ENCODE measurements around the gene MNX1. TPM values are rescaled to one million over a fixed set of nuclear protein-coding genes. Genes with fewer than 3 reads are reported as not detected.

The MNX1 gene
- total RNA-seq, 3 donors from 2014 or later = not detected

- peaks cover 11% of the 10 kb centered on the region for H3K4me1 Mint-ChIP-seq (ENCODE audit: low read depth)
- H3K27me3 Mint-ChIP-seq (ENCODE audit: low read depth) = peaks cover 74% of the 10 kb centered on the region
- DNase-seq (no peak), ATAC-seq (no peak)
- no peaks in the 10 kb centered on the region for H3K36me3 Mint-ChIP-seq (ENCODE audit: insufficient read depth)
- no peak overlapping the region for H3K4me3 Mint-ChIP-seq
- H3K9me3 Mint-ChIP-seq = peaks cover 4% of the 10 kb centered on the region
Observed at GRCh38 chr7:157022681-157023588, 12.5 kb upstream of the MNX1 start.

DNA sequence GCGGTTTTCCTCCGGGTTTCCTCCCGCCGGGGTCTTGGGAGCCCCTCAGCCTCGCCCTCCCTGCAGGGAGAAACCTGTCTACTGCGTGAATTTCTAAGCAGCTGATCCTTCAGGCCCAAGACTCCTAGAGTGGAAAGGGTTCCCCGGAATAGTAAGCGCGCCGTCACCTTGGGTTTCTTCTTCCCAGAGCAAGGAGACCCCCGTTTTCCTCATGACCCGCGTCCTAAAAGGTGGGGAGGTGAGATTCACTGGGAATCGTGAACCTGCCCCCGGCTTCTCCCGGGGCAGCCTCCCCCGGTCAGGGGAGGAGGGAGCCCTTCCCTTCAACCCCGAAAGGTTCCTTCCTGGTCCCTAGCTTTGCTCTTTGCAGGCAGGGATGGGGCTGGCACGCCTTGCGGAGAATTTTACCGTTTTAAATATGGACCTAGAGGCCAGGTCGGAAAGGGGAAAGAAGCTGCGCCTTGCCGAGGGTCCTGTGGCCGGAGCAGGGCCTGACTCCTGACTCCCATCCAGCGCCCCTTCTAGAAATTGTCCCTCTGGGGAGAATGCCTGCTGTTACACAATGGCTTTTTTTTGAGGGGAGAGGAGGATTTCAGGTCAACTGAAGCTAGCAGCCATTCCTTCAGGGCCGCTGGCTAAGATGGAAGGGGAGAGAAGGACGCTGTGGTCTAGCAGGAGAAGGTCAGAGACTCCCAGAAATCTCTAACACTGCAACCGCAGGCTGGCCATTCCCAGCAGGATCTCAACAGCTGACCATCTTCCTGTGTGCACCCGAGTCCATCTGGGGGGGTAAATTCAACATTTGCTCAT lies 11.6 kb upstream of the MNX1 start:
- DNase-seq (no peak), ATAC-seq (no peak)
- Mint-ChIP-seq H3K4me3 (no peak overlapping the region), H3K9me3 (peaks cover 4% of the 10 kb centered on the region), H3K27me3 (ENCODE audit: low read depth) (peaks cover 74% of the 10 kb centered on the region), H3K4me1 (ENCODE audit: low read depth) (peaks cover 11% of the 10 kb centered on the region), H3K36me3 (ENCODE audit: insufficient read depth) (no peaks in the 10 kb centered on the region)

DNA sequence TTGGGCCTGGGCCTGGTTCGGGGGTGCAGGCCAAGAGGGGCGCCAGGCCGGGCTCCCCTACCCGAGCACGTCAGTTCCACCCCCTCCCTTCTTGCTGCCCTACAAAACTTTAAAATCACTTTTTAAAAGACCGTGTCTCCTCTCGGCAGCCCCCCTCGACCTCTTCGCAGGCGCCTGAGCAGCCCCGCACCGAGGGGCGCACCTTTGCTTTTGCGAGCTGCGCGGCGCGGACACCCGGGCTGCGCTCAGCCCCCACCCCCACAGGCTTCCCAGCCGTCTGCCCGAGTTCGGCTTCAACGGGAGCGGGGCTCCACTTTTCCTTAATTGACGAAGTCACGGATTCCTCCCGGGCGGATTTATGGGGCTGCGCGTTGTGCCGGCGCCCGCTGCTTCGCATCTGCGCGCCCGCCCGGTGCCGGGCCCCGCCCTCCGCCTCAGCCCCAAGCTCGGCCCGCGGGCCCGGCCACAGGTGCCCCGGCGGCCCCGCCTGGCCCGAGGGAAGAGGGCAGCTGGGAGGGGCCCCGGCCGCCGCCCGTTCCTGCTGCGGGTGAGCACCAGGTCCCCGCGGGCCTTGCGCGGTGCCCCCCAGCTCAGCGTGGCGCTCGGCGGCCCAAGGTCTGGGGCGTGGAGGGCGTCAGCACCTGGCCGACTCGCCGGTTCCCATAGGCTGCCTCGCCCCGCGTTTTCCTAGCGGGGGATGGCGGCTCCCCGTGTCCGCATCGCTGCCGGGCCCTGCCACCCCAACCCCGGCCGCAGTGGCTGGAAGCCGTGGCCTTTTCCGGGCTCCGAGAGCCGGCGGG lies 10.8 kb upstream of the MNX1 start:
- Mint-ChIP-seq H3K9me3 (peaks cover 4% of the 10 kb centered on the region), H3K4me1 (ENCODE audit: low read depth) (peaks cover 14% of the 10 kb centered on the region), H3K36me3 (ENCODE audit: insufficient read depth) (no peaks in the 10 kb centered on the region), H3K27me3 (ENCODE audit: low read depth) (peaks cover 73% of the 10 kb centered on the region), H3K4me3 (no peak overlapping the region)
- DNase-seq (no peak), ATAC-seq (peak; percentile 18 to 38)

DNA sequence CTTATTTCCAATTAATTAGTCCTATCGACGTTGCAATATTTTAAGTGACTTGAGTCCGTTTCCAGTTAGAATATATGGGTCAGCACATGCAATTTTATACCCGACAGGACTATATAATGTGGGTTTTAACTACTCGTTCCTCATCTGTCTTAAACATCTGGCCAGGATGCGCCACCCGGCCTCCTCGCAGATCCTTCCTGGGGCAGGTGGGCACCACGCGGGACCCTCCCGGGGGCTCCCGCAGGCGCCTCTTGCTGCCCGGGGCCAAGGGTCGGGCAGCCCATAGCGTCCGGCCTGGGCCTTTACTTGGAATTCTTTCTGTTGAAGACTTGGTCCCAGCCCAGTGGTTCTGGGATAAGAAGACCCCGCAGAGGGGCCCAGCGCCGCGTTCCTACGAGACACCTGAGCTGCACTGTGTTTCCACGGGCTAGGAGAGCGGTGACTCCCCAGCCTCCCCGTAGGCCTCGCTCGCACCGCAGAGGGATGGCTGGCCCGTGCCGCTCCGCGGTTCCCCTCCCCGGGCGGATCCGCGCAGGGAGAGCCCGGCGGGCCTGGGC lies 10.1 kb upstream of the MNX1 start:
- Mint-ChIP-seq H3K36me3 (ENCODE audit: insufficient read depth) (no peaks in the 10 kb centered on the region), H3K4me1 (ENCODE audit: low read depth) (peaks cover 16% of the 10 kb centered on the region), H3K9me3 (peaks cover 4% of the 10 kb centered on the region), H3K4me3 (no peak overlapping the region), H3K27me3 (ENCODE audit: low read depth) (peaks cover 74% of the 10 kb centered on the region)
- DNase-seq (no peak), ATAC-seq (peak; percentile 18 to 25)

GRCh38 chr7:157019718-157020451 lies 9.4 kb upstream of the MNX1 start:
- H3K9me3 Mint-ChIP-seq = peaks cover 3% of the 10 kb centered on the region
- no peak overlapping the region for H3K4me3 Mint-ChIP-seq
- DNase-seq = no peak
- no peak for ATAC-seq
- H3K36me3 Mint-ChIP-seq (ENCODE audit: insufficient read depth) = no peaks in the 10 kb centered on the region
- peaks cover 74% of the 10 kb centered on the region for H3K27me3 Mint-ChIP-seq (ENCODE audit: low read depth)
- peaks cover 16% of the 10 kb centered on the region for H3K4me1 Mint-ChIP-seq (ENCODE audit: low read depth)

DNA sequence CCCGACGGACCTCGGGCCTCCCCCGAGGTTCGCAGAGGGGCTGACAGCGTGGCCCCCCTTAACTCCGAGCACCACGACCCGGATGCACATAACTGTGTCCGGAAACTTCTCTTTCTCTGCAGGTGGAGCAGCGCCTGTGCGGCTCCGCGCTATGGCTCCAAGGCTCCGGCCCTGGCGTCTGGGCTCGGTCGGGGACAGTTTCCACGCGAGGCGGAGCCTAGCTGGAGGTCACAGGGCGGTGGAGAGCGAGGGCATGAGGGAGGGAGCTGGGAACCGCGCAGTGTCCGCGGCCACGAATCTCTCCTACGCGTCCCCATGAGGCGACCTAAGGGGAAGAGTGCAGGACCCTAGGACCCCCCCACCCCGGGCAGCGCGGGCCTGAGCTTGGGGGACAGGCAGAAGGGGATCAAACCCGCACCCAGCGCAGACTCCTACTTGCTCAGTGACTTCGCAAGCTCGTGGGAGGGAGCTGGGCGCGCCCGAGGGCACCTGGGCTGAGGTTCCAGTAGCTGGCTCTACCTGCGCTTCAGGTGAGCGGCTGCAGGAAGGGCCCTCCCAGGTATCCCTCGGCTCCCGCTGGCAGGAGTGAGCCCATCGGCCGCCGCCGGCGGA lies 8.6 kb upstream of the MNX1 start:
- DNase-seq (no peak), ATAC-seq (no peak)
- peak overlapping the region; percentile 49 for H3K4me3 Mint-ChIP-seq
- H3K27me3 Mint-ChIP-seq (ENCODE audit: low read depth) = peaks cover 77% of the 10 kb centered on the region
- no peaks in the 10 kb centered on the region for H3K36me3 Mint-ChIP-seq (ENCODE audit: insufficient read depth)
- no peaks in the 10 kb centered on the region for H3K9me3 Mint-ChIP-seq
- peaks cover 16% of the 10 kb centered on the region for H3K4me1 Mint-ChIP-seq (ENCODE audit: low read depth)

- no peak for ATAC-seq
- Mint-ChIP-seq H3K4me3 (peak overlapping the region; percentile 8), H3K4me1 (ENCODE audit: low read depth) (peaks cover 16% of the 10 kb centered on the region), H3K27me3 (ENCODE audit: low read depth) (peaks cover 78% of the 10 kb centered on the region), H3K36me3 (ENCODE audit: insufficient read depth) (no peaks in the 10 kb centered on the region), H3K9me3 (no peaks in the 10 kb centered on the region)
- DNase-seq = no peak
Observed at GRCh38 chr7:157018328-157018996, 8.0 kb upstream of the MNX1 start.

DNA sequence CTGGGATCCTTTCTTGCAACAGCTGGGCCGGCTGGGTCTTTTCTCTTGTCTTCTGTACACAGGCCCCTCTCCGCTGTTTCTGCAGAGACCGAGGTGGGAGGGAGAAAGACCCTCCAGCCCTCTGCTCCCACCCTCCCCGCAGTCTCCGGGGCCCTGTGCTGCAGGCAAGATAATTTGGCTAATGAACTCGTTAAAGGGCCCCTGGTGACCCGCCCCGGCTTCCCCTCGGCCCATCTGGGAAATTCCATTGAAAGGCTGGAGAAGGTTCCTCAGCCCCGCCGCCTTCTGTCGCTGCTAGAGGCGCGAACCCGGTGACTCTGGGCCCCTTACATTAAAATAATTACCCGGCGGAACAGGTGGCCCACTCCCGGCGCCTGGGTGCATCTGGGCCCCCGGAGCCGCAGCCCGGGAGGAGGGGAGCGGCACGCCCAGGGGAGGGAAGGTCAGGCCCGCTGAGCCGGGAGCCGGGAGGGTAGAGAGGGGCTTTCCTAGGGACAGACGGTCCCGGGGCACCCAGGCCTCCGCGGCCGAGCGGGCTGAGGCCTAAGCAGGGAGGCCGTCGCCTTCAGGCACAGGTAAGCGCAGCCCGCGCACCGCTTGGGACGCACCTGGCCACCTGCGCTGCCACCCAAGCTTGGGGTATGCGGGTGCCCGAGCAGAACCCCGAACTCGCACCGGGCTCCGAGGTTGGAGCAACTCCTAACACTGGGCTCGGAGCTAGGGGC lies 7.3 kb upstream of the MNX1 start:
- H3K4me1 Mint-ChIP-seq (ENCODE audit: low read depth) = peaks cover 15% of the 10 kb centered on the region
- H3K4me3 Mint-ChIP-seq = no peak overlapping the region
- DNase-seq = no peak
- no peak for ATAC-seq
- peaks cover 76% of the 10 kb centered on the region for H3K27me3 Mint-ChIP-seq (ENCODE audit: low read depth)
- H3K9me3 Mint-ChIP-seq = no peaks in the 10 kb centered on the region
- H3K36me3 Mint-ChIP-seq (ENCODE audit: insufficient read depth) = no peaks in the 10 kb centered on the region

DNA sequence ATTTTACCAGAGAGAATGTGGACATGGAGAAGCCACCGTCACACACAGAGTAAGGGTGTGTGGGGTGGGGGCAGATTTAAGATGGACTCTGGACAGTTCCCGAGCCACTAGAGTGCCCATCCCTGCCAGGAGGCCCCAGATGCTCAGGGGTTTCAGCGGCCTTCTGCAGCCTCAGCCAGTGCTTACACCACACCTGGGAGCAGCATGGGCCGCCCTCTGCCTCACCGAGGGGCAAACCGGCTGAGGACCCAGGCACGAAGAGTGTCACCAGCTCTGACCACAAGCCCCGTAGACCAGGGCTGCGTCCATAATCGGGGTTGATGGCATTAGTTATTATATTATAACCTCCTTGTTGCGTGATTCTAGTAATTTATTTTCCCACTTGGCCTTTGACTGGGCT lies 6.7 kb upstream of the MNX1 start:
- no peak overlapping the region for H3K4me3 Mint-ChIP-seq
- ATAC-seq (no peak), DNase-seq (no peak)
- peaks cover 76% of the 10 kb centered on the region for H3K27me3 Mint-ChIP-seq (ENCODE audit: low read depth)
- H3K4me1 Mint-ChIP-seq (ENCODE audit: low read depth) = peaks cover 13% of the 10 kb centered on the region
- H3K9me3 Mint-ChIP-seq = no peaks in the 10 kb centered on the region
- no peaks in the 10 kb centered on the region for H3K36me3 Mint-ChIP-seq (ENCODE audit: insufficient read depth)

- Mint-ChIP-seq H3K36me3 (ENCODE audit: insufficient read depth) (no peaks in the 10 kb centered on the region), H3K9me3 (no peaks in the 10 kb centered on the region), H3K4me1 (ENCODE audit: low read depth) (peaks cover 18% of the 10 kb centered on the region), H3K27me3 (ENCODE audit: low read depth) (peaks cover 79% of the 10 kb centered on the region), H3K4me3 (no peak overlapping the region)
- no peak for DNase-seq
- ATAC-seq = peak; percentile 24 to 32
Observed at GRCh38 chr7:157016352-157017041, 6.0 kb upstream of the MNX1 start.

DNA sequence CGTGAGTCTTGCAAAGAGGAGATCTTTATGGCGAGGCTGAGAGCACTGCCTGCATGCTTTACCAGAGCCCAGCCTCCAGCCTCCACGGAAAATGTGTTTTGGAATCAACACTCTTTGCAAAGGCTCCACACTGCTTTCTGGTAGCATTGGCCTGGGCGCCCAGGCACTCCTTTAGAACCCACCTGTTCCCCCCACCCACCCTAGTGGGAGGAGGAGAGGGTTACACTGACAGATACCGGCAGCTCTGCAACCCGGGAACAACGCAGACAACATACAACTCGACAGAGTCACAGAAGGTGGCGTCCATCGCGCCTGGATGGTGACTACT lies 5.5 kb upstream of the MNX1 start:
- no peak for ATAC-seq

More for the DNA sequence above, 5.5 kb upstream of the MNX1 start:
- no peak for DNase-seq
- no peaks in the 10 kb centered on the region for H3K9me3 Mint-ChIP-seq
- no peak overlapping the region for H3K4me3 Mint-ChIP-seq
- H3K4me1 Mint-ChIP-seq (ENCODE audit: low read depth) = peaks cover 23% of the 10 kb centered on the region
- H3K27me3 Mint-ChIP-seq (ENCODE audit: low read depth) = peaks cover 80% of the 10 kb centered on the region
- no peaks in the 10 kb centered on the region for H3K36me3 Mint-ChIP-seq (ENCODE audit: insufficient read depth)

Data from activated T-cell treated with anti-CD3 and anti-CD28 coated beads, Interleukin-2, amount 50 U/mL, for 4 hours (primary cell).